DND-41 (cell line): ENCODE measurements around the gene TMEM163.

Source experiments
- ATAC-seq: fragments of 200-7000 bp; cut with Tn5 transposase; 3 replicates; pipeline ENCODE4 v1.9.1; 2021; ENCODE audit warnings: low read depth; ENCODE audit not compliant: insufficient read depth
- DNase-seq: peaks from one replicate; pipeline ENCODE4 v3.0.0-alpha.2; 2020
- H2AFZ ChIP-seq: 2 replicates; pipeline ENCODE4 v1.6.0; 2012; ENCODE audit warnings: low read depth, low read length
- H3K27ac ChIP-seq: 2 replicates; pipeline ENCODE4 v1.5.1; 2012; ENCODE audit warnings: low read length, inconsistent platforms
- H3K27me3 ChIP-seq: fragments of 200-600 bp; sonication (generic); 2 replicates; pipeline ENCODE4 v1.6.0; 2012; ENCODE audit warnings: low read length, mild to moderate bottlenecking, inconsistent platforms; ENCODE audit not compliant: insufficient read depth, poor library complexity
- H3K36me3 ChIP-seq: 2 replicates; pipeline ENCODE4 v1.5.1; 2012; ENCODE audit warnings: low read length, inconsistent platforms; ENCODE audit not compliant: insufficient read depth
- H3K4me1 ChIP-seq: 2 replicates; pipeline ENCODE4 v1.5.1; 2012; ENCODE audit warnings: mild to moderate bottlenecking, low read length; ENCODE audit not compliant: insufficient read depth
- H3K4me2 ChIP-seq: 2 replicates; pipeline ENCODE4 v1.6.0; 2012; ENCODE audit warnings: mild to moderate bottlenecking, moderate library complexity, low read length, inconsistent platforms; ENCODE audit not compliant: insufficient read depth
- H3K4me3 ChIP-seq, 2 experiments: fragments of 200-600 bp in 1 of 2; shearing (Covaris generic) in 1 of 2; 2 replicates each; pipeline ENCODE4 v1.5.1; 2012 to 2016; ENCODE audit warnings: inconsistent platforms in 2 of 2, low read length in 2 of 2, mild to moderate bottlenecking in 2 of 2, low read depth in 1 of 2, moderate library complexity in 1 of 2
- H3K79me2 ChIP-seq: 2 replicates; pipeline ENCODE4 v1.6.0; 2012; ENCODE audit warnings: low read length, inconsistent platforms; ENCODE audit not compliant: insufficient read depth
- H3K9ac ChIP-seq: 2 replicates; pipeline ENCODE4 v1.6.0; 2012; ENCODE audit warnings: low read depth, mild to moderate bottlenecking, inconsistent platforms, low read length, moderate library complexity
- H3K9me3 ChIP-seq: 2 replicates; pipeline ENCODE4 v1.5.1; 2012; ENCODE audit warnings: low read length, moderate library complexity, mild to moderate bottlenecking, inconsistent platforms; ENCODE audit not compliant: insufficient read depth, severe bottlenecking
- H4K20me1 ChIP-seq: 2 replicates; pipeline ENCODE4 v1.6.0; 2012; ENCODE audit warnings: low read length; ENCODE audit not compliant: insufficient read depth
- CTCF ChIP-seq: IDR thresholded peaks from 2 replicates; pipeline ENCODE4 v1.5.1; 2012; ENCODE audit warnings: borderline replicate concordance, low read length, moderate library complexity, mild to moderate bottlenecking; ENCODE audit not compliant: poor library complexity, severe bottlenecking; ENCODE audit errors: extremely low read depth
- EZH2 ChIP-seq: IDR thresholded peaks from 3 replicates; pipeline ENCODE4 v1.6.1; 2012; ENCODE audit warnings: borderline replicate concordance, low read depth, mild to moderate bottlenecking, moderate library complexity, low read length, inconsistent platforms; ENCODE audit not compliant: severe bottlenecking

The TMEM163 gene

GRCh38 chr2:134737671-134738070 lies 18.9 kb upstream of the TMEM163 start:
- no peak for DNase-seq
- H3K27ac ChIP-seq: no peak overlapping the region
- no peaks in the 10 kb centered on the region for H3K79me2 ChIP-seq
- TF ChIP-seq CTCF: no peak
- TF ChIP-seq EZH2: no peak
- no peak overlapping the region for H3K9ac ChIP-seq
- no peak overlapping the region for H2AFZ ChIP-seq
- no peaks in the 10 kb centered on the region for H3K9me3 ChIP-seq
- no peaks in the 10 kb centered on the region for H3K27me3 ChIP-seq
- H3K4me2 ChIP-seq: no peak overlapping the region
- ATAC-seq: no peak
- H4K20me1 ChIP-seq: no peaks in the 10 kb centered on the region
- no peak overlapping the region for H3K4me3 ChIP-seq
- no peaks in the 10 kb centered on the region for H3K4me1 ChIP-seq
- H3K36me3 ChIP-seq: no peaks in the 10 kb centered on the region

GRCh38 chr2:134736167-134736880 lies 17.5 kb upstream of the TMEM163 start:
- Histone ChIP-seq H3K4me1 (no peaks in the 10 kb centered on the region), H3K9me3 (no peaks in the 10 kb centered on the region), H3K4me3 (no peak overlapping the region), H3K9ac (no peak overlapping the region), H3K36me3 (no peaks in the 10 kb centered on the region), H4K20me1 (no peaks in the 10 kb centered on the region), H2AFZ (no peak overlapping the region), H3K79me2 (no peaks in the 10 kb centered on the region), H3K4me2 (no peak overlapping the region), H3K27ac (no peak overlapping the region), H3K27me3 (no peaks in the 10 kb centered on the region)
- no peak for ATAC-seq
- DNase-seq: no peak
- TF ChIP-seq EZH2 (no peak), CTCF (no peak)

GRCh38 chr2:134728163-134728562 lies 9.4 kb upstream of the TMEM163 start:
- Histone ChIP-seq H3K27ac (no peak overlapping the region), H4K20me1 (no peaks in the 10 kb centered on the region), H3K9ac (no peak overlapping the region), H3K9me3 (no peaks in the 10 kb centered on the region), H2AFZ (no peak overlapping the region), H3K79me2 (no peaks in the 10 kb centered on the region), H3K4me1 (no peaks in the 10 kb centered on the region), H3K27me3 (no peaks in the 10 kb centered on the region), H3K4me2 (no peak overlapping the region), H3K36me3 (no peaks in the 10 kb centered on the region), H3K4me3 (no peak overlapping the region)
- no peak for DNase-seq
- ATAC-seq: no peak
- TF ChIP-seq CTCF: no peak
- TF ChIP-seq EZH2: no peak
